ENCODE data around the gene HINT2.

GRCh38 chr9:35811381-35812024 is 3.3 kb downstream of the HINT2 start:
- TF ChIP-seq CTCF (IDR thresholded peaks at IDR 0.05; ENCODE audit: borderline replicate concordance, extremely low read depth, low read length, poor library complexity, severe bottlenecking) (no peak), EZH2 (IDR thresholded peaks at IDR 0.05; ENCODE audit: borderline replicate concordance, low read depth, low read length, severe bottlenecking) (no peak)

All from DND-41 (cell line).